Neural progenitor cell (in vitro differentiated cells): ENCODE data around the gene PDZRN4. TPM values are rescaled to one million over a fixed set of nuclear protein-coding genes. Genes with fewer than 3 reads are reported as not detected.

ENCODE experiments used
- DNase-seq: peaks from one replicate; pipeline ENCODE4 v3.0.0-alpha.2; 2016; ENCODE audit warnings: low spot score
- H2AFZ ChIP-seq: fragments of 200-600 bp; sonication (generic); replicated peaks from 2 replicates; pipeline ENCODE4 v1.6.1; 2016; ENCODE audit warnings: antibody characterized with exemption
- H3F3A ChIP-seq: fragments of 200-600 bp; sonication (generic); 2 replicates; pipeline ENCODE4 v1.6.1; 2016; ENCODE audit warnings: antibody characterized with exemption, low read depth
- H3K27ac ChIP-seq: fragments of 200-600 bp; sonication (generic); 2 replicates; pipeline ENCODE4 v1.5.1; 2016; ENCODE audit warnings: mild to moderate bottlenecking
- H3K27me3 ChIP-seq: fragments of 200-600 bp; sonication (generic); 2 replicates; pipeline ENCODE4 v1.6.1; 2016; ENCODE audit warnings: mild to moderate bottlenecking, moderate library complexity
- H3K36me3 ChIP-seq: fragments of 200-600 bp; sonication (generic); 2 replicates; pipeline ENCODE4 v1.5.1; 2016
- H3K4me1 ChIP-seq: fragments of 200-600 bp; sonication (generic); 2 replicates; pipeline ENCODE4 v1.6.1; 2016; ENCODE audit warnings: mixed run types
- H3K4me2 ChIP-seq: fragments of 200-600 bp; sonication (generic); 2 replicates; pipeline ENCODE4 v1.6.1; 2016
- H3K4me3 ChIP-seq: fragments of 200-600 bp; sonication (generic); 2 replicates; pipeline ENCODE4 v1.5.1; 2016
- H3K79me2 ChIP-seq: fragments of 200-600 bp; sonication (generic); 2 replicates; pipeline ENCODE4 v1.6.1; 2016; ENCODE audit warnings: low read depth
- H3K9ac ChIP-seq: fragments of 200-600 bp; sonication (generic); 2 replicates; pipeline ENCODE4 v1.6.1; 2016
- H3K9me3 ChIP-seq: fragments of 200-600 bp; sonication (generic); 2 replicates; pipeline ENCODE4 v1.5.1; 2016; ENCODE audit warnings: low read depth
- H4K20me1 ChIP-seq: fragments of 200-600 bp; sonication (generic); 2 replicates; pipeline ENCODE4 v1.6.1; 2016; ENCODE audit warnings: low read depth
- H3K27ac Mint-ChIP-seq: 3 replicates; pipeline ENCODE4 v1.8.0; 2021; ENCODE audit warnings: mixed read lengths
- H3K27me3 Mint-ChIP-seq: 2 replicates; pipeline ENCODE4 v1.8.0; 2022; ENCODE audit warnings: low read depth, mild to moderate bottlenecking, inconsistent platforms, moderate library complexity, mixed read lengths; ENCODE audit not compliant: insufficient read depth
- H3K36me3 Mint-ChIP-seq: 3 replicates; pipeline ENCODE4 v1.8.0; 2021; ENCODE audit warnings: mixed read lengths
- H3K4me1 Mint-ChIP-seq: 3 replicates; pipeline ENCODE4 v1.8.0; 2021; ENCODE audit warnings: mixed read lengths
- H3K4me3 Mint-ChIP-seq: 3 replicates; pipeline ENCODE4 v1.8.0; 2021; ENCODE audit warnings: mild to moderate bottlenecking, moderate library complexity, mixed read lengths
- H3K9me3 Mint-ChIP-seq: 3 replicates; pipeline ENCODE4 v1.8.0; 2020; ENCODE audit warnings: mixed read lengths
- CTCF ChIP-seq: fragments of 200-600 bp; sonication (generic); IDR thresholded peaks from 2 replicates; pipeline ENCODE4 v1.5.1; 2017; ENCODE audit warnings: antibody characterized with exemption, mild to moderate bottlenecking
- EZH2 ChIP-seq: fragments of 200-600 bp; sonication (generic); IDR thresholded peaks from 2 replicates; pipeline ENCODE4 v1.6.1; 2017; ENCODE audit warnings: antibody characterized with exemption, mild to moderate bottlenecking, moderate library complexity
- EZH2phosphoT487 ChIP-seq: fragments of 200-600 bp; sonication (generic); IDR thresholded peaks from 2 replicates; pipeline ENCODE4 v1.6.1; 2017; ENCODE audit warnings: antibody characterized with exemption
- total RNA-seq: library from RNA; depleted of rRNA; stranded (reverse); fragments of >200 nt; gene quantifications from 2 replicates; pipeline ENCODE4 v1.2.3, GENCODE V29; 2015; ENCODE audit warnings: low replicate concordance

The PDZRN4 gene
- total RNA-seq, 1 donor from 2014 or later: 0.06 TPM

GRCh38 chr12:41504976-41505375 lies 316.9 kb downstream of the PDZRN4 start:
- Histone ChIP-seq H3F3A (no peaks in the 10 kb centered on the region), H3K36me3 (no peaks in the 10 kb centered on the region), H3K27ac (no peak overlapping the region), H3K79me2 (no peaks in the 10 kb centered on the region), H3K4me1 (no peaks in the 10 kb centered on the region), H2AFZ (no peak overlapping the region), H3K4me3 (no peak overlapping the region), H3K27me3 (no peaks in the 10 kb centered on the region), H3K4me2 (no peak overlapping the region), H3K9me3 (no peaks in the 10 kb centered on the region), H3K9ac (no peak overlapping the region), H4K20me1 (no peaks in the 10 kb centered on the region)
- H3K9me3 Mint-ChIP-seq: no peaks in the 10 kb centered on the region
- TF ChIP-seq EZH2phosphoT487 (no peak), EZH2 (no peak), CTCF (no peak)
- H3K27me3 Mint-ChIP-seq: peaks cover 3% of the 10 kb centered on the region
- no peak overlapping the region for H3K27ac Mint-ChIP-seq
- H3K36me3 Mint-ChIP-seq: no peaks in the 10 kb centered on the region
- H3K4me1 Mint-ChIP-seq: peaks cover 22% of the 10 kb centered on the region
- H3K4me3 Mint-ChIP-seq: no peak overlapping the region
- no peak for DNase-seq

GRCh38 chr12:41507286-41507685 lies 319.2 kb downstream of the PDZRN4 start:
- Mint-ChIP-seq H3K9me3 (no peaks in the 10 kb centered on the region), H3K27me3 (peaks cover 3% of the 10 kb centered on the region), H3K27ac (no peak overlapping the region), H3K4me1 (peaks cover 22% of the 10 kb centered on the region), H3K36me3 (no peaks in the 10 kb centered on the region), H3K4me3 (no peak overlapping the region)
- Histone ChIP-seq H2AFZ (no peak overlapping the region), H3K9ac (no peak overlapping the region), H3K36me3 (no peaks in the 10 kb centered on the region), H3K27me3 (no peaks in the 10 kb centered on the region), H4K20me1 (no peaks in the 10 kb centered on the region), H3K9me3 (no peaks in the 10 kb centered on the region), H3K4me2 (no peak overlapping the region), H3K79me2 (no peaks in the 10 kb centered on the region), H3K27ac (no peak overlapping the region), H3K4me3 (no peak overlapping the region), H3K4me1 (no peaks in the 10 kb centered on the region), H3F3A (no peaks in the 10 kb centered on the region)
- TF ChIP-seq EZH2phosphoT487: no peak
- TF ChIP-seq CTCF: no peak
- TF ChIP-seq EZH2: no peak
- no peak for DNase-seq

- Mint-ChIP-seq H3K36me3 (no peaks in the 10 kb centered on the region), H3K9me3 (no peaks in the 10 kb centered on the region), H3K27ac (no peak overlapping the region), H3K27me3 (peaks cover 3% of the 10 kb centered on the region), H3K4me1 (peaks cover 29% of the 10 kb centered on the region), H3K4me3 (no peak overlapping the region)
- no peaks in the 10 kb centered on the region for H3K4me1 ChIP-seq
- H3K27ac ChIP-seq: no peak overlapping the region
- no peak overlapping the region for H3K4me2 ChIP-seq
- H3K9me3 ChIP-seq: no peaks in the 10 kb centered on the region
- TF ChIP-seq CTCF (no peak), EZH2 (no peak), EZH2phosphoT487 (no peak)
- no peaks in the 10 kb centered on the region for H4K20me1 ChIP-seq
- H3K9ac ChIP-seq: no peak overlapping the region
- no peaks in the 10 kb centered on the region for H3F3A ChIP-seq
- no peak overlapping the region for H3K4me3 ChIP-seq
- no peaks in the 10 kb centered on the region for H3K36me3 ChIP-seq
- H3K79me2 ChIP-seq: no peaks in the 10 kb centered on the region
- H2AFZ ChIP-seq: no peak overlapping the region
- no peak for DNase-seq
- no peaks in the 10 kb centered on the region for H3K27me3 ChIP-seq
Measured at GRCh38 chr12:41509271-41510055, 321.3 kb downstream of the PDZRN4 start.
